ENCODE measurements around the gene DRAXIN.
"Not testable (repeated sequence)": the region's sequence is repeated elsewhere in the genome, so short reads cannot be mapped to it uniquely, and the experiment has no call there.

DRAXIN gene, protein sequence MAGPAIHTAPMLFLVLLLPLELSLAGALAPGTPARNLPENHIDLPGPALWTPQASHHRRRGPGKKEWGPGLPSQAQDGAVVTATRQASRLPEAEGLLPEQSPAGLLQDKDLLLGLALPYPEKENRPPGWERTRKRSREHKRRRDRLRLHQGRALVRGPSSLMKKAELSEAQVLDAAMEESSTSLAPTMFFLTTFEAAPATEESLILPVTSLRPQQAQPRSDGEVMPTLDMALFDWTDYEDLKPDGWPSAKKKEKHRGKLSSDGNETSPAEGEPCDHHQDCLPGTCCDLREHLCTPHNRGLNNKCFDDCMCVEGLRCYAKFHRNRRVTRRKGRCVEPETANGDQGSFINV

GRCh38 chr1:11691302-11691914 is at the start of gene DRAXIN:
DRAXIN (plus strand) TSS chr1:11691710; CDS start chr1:11706259, 14,549 bp downstream.
- Histone ChIP-seq H3K4me1 (ENCODE audit: control insufficient read depth in 2 of 2, insufficient read depth in 2 of 2, low read length in 2 of 2) (no peaks in the 10 kb centered on the region), H3K4me3 (ENCODE audit: low read length in 2 of 2) (no peak within 1 kb of the TSS), H3K9ac (ENCODE audit: low read depth in 1 of 2, low read length in 2 of 2) (no peak within 1 kb of the TSS), H3K27ac (ENCODE audit: low read depth in 2 of 2, low read length in 2 of 2) (no peak within 1 kb of the TSS), H3K27me3 (ENCODE audit: control insufficient read depth in 2 of 2, insufficient read depth in 2 of 2, low read length in 2 of 2) (peaks cover 35 to 38% of the 10 kb centered on the region in 2 donors), H3K9me3 (ENCODE audit: control insufficient read depth in 2 of 2, low read length in 2 of 2) (no peaks in the 10 kb centered on the region), H3K36me3 (ENCODE audit: control insufficient read depth in 2 of 2, insufficient read depth in 2 of 2, low read length in 2 of 2) (no peaks in the 10 kb centered on the region)

DNA sequence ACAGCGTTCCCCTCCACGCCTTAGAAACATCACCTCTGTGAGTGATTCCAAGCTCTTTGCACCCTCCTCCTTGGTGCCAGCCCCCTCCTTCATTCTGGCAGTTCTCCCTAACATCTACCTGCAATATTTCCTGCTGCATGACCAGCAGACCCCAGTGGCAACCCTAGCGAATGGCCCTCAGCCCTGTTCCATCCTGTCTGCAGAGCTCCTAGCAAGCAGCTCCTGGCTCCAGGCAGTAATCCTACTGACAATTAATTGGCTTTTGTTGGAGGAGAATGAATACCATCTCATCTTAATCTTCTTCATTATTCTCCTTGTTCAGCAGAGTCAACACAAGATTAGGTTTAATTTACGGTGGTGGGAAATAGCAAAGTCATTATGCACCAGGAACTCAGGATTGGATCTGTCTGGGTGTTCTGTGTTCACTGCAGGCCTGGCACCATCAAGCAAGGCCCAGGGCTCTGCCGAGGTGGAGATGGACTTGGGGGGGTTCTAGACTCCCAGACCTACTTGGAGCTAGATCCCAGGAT is 49.7 kb upstream of the DRAXIN start:
- Histone ChIP-seq H3K4me3 (ENCODE audit: low read length in 2 of 2) (no peak overlapping the region), H3K9ac (ENCODE audit: low read depth in 1 of 2, low read length in 2 of 2) (no peak overlapping the region), H3K36me3 (ENCODE audit: control insufficient read depth in 2 of 2, insufficient read depth in 2 of 2, low read length in 2 of 2) (no peaks in the 10 kb centered on the region), H3K4me1 (ENCODE audit: control insufficient read depth in 2 of 2, insufficient read depth in 2 of 2, low read length in 2 of 2) (no peaks in the 10 kb centered on the region), H3K9me3 (ENCODE audit: control insufficient read depth in 2 of 2, low read length in 2 of 2) (no peaks in the 10 kb centered on the region), H3K27me3 (ENCODE audit: control insufficient read depth in 2 of 2, insufficient read depth in 2 of 2, low read length in 2 of 2) (peaks cover 0 to 11% of the 10 kb centered on the region in 2 donors), H3K27ac (ENCODE audit: low read depth in 2 of 2, low read length in 2 of 2) (no peak overlapping the region)

DNA sequence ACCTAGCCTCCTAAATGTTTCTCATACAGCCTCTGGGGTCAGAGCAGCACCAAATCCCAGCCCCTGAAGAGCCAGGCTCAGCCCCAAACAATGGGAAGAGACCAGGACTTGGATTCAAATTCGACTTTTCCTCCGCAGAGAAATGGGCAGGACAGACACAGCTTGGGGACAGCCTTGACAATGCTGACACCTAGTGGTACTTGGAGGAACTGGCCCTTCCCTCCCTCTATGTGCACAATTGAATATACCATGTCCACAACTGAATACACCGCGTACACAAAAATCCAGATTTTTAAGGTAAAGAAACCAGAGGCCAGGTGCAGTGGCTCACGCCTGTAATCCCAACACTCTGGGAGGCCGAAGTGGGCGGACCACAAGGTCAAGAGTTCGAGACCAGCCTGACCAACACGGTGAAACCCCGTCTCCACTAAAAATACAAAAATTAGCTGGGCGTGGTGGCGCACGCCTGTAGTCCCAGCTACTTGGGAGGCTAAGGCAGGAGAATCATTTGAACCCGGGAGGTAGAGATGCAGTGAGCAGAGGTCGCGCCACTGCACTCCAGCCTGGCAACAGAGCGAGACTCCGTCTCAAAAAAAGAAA is 49.0 kb upstream of the DRAXIN start:
- not testable (repeated sequence) for H3K36me3 ChIP-seq (ENCODE audit: control insufficient read depth in 2 of 2, insufficient read depth in 2 of 2, low read length in 2 of 2); H3K4me3 ChIP-seq (ENCODE audit: low read length in 2 of 2); H3K9me3 ChIP-seq (ENCODE audit: control insufficient read depth in 2 of 2, low read length in 2 of 2); H3K4me1 ChIP-seq (ENCODE audit: control insufficient read depth in 2 of 2, insufficient read depth in 2 of 2, low read length in 2 of 2); H3K27ac ChIP-seq (ENCODE audit: low read depth in 2 of 2, low read length in 2 of 2); H3K9ac ChIP-seq (ENCODE audit: low read depth in 1 of 2, low read length in 2 of 2)
- H3K27me3 ChIP-seq (ENCODE audit: control insufficient read depth in 2 of 2, insufficient read depth in 2 of 2, low read length in 2 of 2) = peaks cover 0 to 12% of the 10 kb centered on the region in 2 donors

- H3K9ac ChIP-seq (ENCODE audit: low read depth in 1 of 2, low read length in 2 of 2) = no peak overlapping the region
- H3K27ac ChIP-seq (ENCODE audit: low read depth in 2 of 2, low read length in 2 of 2) = no peak overlapping the region
- H3K9me3 ChIP-seq (ENCODE audit: control insufficient read depth in 2 of 2, low read length in 2 of 2) = no peaks in the 10 kb centered on the region
- no peaks in the 10 kb centered on the region for H3K36me3 ChIP-seq (ENCODE audit: control insufficient read depth in 2 of 2, insufficient read depth in 2 of 2, low read length in 2 of 2)
- H3K27me3 ChIP-seq (ENCODE audit: control insufficient read depth in 2 of 2, insufficient read depth in 2 of 2, low read length in 2 of 2) = peaks cover 0 to 22% of the 10 kb centered on the region in 2 donors
- no peak overlapping the region for H3K4me3 ChIP-seq (ENCODE audit: low read length in 2 of 2)
- H3K4me1 ChIP-seq (ENCODE audit: control insufficient read depth in 2 of 2, insufficient read depth in 2 of 2, low read length in 2 of 2) = peaks cover 0 to 5% of the 10 kb centered on the region in 2 donors
These were observed 47.7 kb upstream of the DRAXIN start for GRCh38 chr1:11643782-11644181.

GRCh38 chr1:11645270-11645669 is 46.2 kb upstream of the DRAXIN start:
- Histone ChIP-seq H3K27me3 (ENCODE audit: control insufficient read depth in 2 of 2, insufficient read depth in 2 of 2, low read length in 2 of 2) (peaks cover 6 to 29% of the 10 kb centered on the region in 2 donors), H3K4me1 (ENCODE audit: control insufficient read depth in 2 of 2, insufficient read depth in 2 of 2, low read length in 2 of 2) (peaks cover 3 to 13% of the 10 kb centered on the region in 2 donors), H3K9ac (ENCODE audit: low read depth in 1 of 2, low read length in 2 of 2) (no peak overlapping the region), H3K27ac (ENCODE audit: low read depth in 2 of 2, low read length in 2 of 2) (no peak overlapping the region), H3K36me3 (ENCODE audit: control insufficient read depth in 2 of 2, insufficient read depth in 2 of 2, low read length in 2 of 2) (no peaks in the 10 kb centered on the region), H3K9me3 (ENCODE audit: control insufficient read depth in 2 of 2, low read length in 2 of 2) (no peaks in the 10 kb centered on the region), H3K4me3 (ENCODE audit: low read length in 2 of 2) (no peak overlapping the region)

GRCh38 chr1:11645670-11646265 is 45.7 kb upstream of the DRAXIN start:
- Histone ChIP-seq H3K27ac (ENCODE audit: low read depth in 2 of 2, low read length in 2 of 2) (no peak overlapping the region), H3K4me3 (ENCODE audit: low read length in 2 of 2) (no peak overlapping the region), H3K36me3 (ENCODE audit: control insufficient read depth in 2 of 2, insufficient read depth in 2 of 2, low read length in 2 of 2) (no peaks in the 10 kb centered on the region), H3K9me3 (ENCODE audit: control insufficient read depth in 2 of 2, low read length in 2 of 2) (no peaks in the 10 kb centered on the region), H3K9ac (ENCODE audit: low read depth in 1 of 2, low read length in 2 of 2) (no peak overlapping the region), H3K4me1 (ENCODE audit: control insufficient read depth in 2 of 2, insufficient read depth in 2 of 2, low read length in 2 of 2) (peaks cover 3 to 15% of the 10 kb centered on the region in 2 donors), H3K27me3 (ENCODE audit: control insufficient read depth in 2 of 2, insufficient read depth in 2 of 2, low read length in 2 of 2) (peaks cover 6 to 27% of the 10 kb centered on the region in 2 donors)

- Histone ChIP-seq H3K9ac (ENCODE audit: low read depth in 1 of 2, low read length in 2 of 2) (no peak overlapping the region), H3K4me1 (ENCODE audit: control insufficient read depth in 2 of 2, insufficient read depth in 2 of 2, low read length in 2 of 2) (peaks cover 3 to 15% of the 10 kb centered on the region in 2 donors), H3K27me3 (ENCODE audit: control insufficient read depth in 2 of 2, insufficient read depth in 2 of 2, low read length in 2 of 2) (peaks cover 6 to 33% of the 10 kb centered on the region in 2 donors), H3K36me3 (ENCODE audit: control insufficient read depth in 2 of 2, insufficient read depth in 2 of 2, low read length in 2 of 2) (no peaks in the 10 kb centered on the region), H3K9me3 (ENCODE audit: control insufficient read depth in 2 of 2, low read length in 2 of 2) (no peaks in the 10 kb centered on the region), H3K27ac (ENCODE audit: low read depth in 2 of 2, low read length in 2 of 2) (no peak overlapping the region), H3K4me3 (ENCODE audit: low read length in 2 of 2) (no peak overlapping the region)
These were observed 45.2 kb upstream of the DRAXIN start for GRCh38 chr1:11646317-11646716.

DNA sequence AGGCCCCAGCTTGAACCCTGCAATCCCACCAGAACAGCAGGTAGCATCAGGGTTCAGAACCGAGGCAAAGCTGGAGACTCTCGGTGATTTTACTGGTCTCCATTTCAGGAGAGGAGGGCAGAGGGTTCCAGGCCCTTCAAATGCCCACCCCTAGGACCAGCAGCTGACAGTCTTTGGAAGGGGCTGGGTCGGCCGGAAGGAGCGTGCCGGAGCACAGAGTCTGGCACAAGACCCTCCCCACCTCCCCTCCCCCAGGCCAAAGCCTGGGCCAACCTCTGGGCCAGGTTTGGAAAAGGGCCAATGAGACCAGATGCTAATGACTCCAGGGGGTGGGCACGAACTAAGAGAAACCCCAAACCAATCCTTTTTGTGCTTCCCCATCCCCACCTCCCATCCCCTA is 44.2 kb upstream of the DRAXIN start:
- Histone ChIP-seq H3K27ac (ENCODE audit: low read depth in 2 of 2, low read length in 2 of 2) (no peak overlapping the region), H3K4me1 (ENCODE audit: control insufficient read depth in 2 of 2, insufficient read depth in 2 of 2, low read length in 2 of 2) (peaks cover 3 to 15% of the 10 kb centered on the region in 2 donors), H3K27me3 (ENCODE audit: control insufficient read depth in 2 of 2, insufficient read depth in 2 of 2, low read length in 2 of 2) (peaks cover 8 to 37% of the 10 kb centered on the region in 2 donors), H3K9me3 (ENCODE audit: control insufficient read depth in 2 of 2, low read length in 2 of 2) (no peaks in the 10 kb centered on the region), H3K9ac (ENCODE audit: low read depth in 1 of 2, low read length in 2 of 2) (no peak overlapping the region), H3K4me3 (ENCODE audit: low read length in 2 of 2) (no peak overlapping the region), H3K36me3 (ENCODE audit: control insufficient read depth in 2 of 2, insufficient read depth in 2 of 2, low read length in 2 of 2) (no peaks in the 10 kb centered on the region)

- H3K9ac ChIP-seq (ENCODE audit: low read depth in 1 of 2, low read length in 2 of 2) = no peak overlapping the region
- no peaks in the 10 kb centered on the region for H3K36me3 ChIP-seq (ENCODE audit: control insufficient read depth in 2 of 2, insufficient read depth in 2 of 2, low read length in 2 of 2)
- H3K4me1 ChIP-seq (ENCODE audit: control insufficient read depth in 2 of 2, insufficient read depth in 2 of 2, low read length in 2 of 2) = peaks cover 3 to 15% of the 10 kb centered on the region in 2 donors
- H3K4me3 ChIP-seq (ENCODE audit: low read length in 2 of 2) = no peak overlapping the region
- no peak overlapping the region for H3K27ac ChIP-seq (ENCODE audit: low read depth in 2 of 2, low read length in 2 of 2)
- H3K27me3 ChIP-seq (ENCODE audit: control insufficient read depth in 2 of 2, insufficient read depth in 2 of 2, low read length in 2 of 2) = peaks cover 8 to 39% of the 10 kb centered on the region in 2 donors
- no peaks in the 10 kb centered on the region for H3K9me3 ChIP-seq (ENCODE audit: control insufficient read depth in 2 of 2, low read length in 2 of 2)
These were observed 43.5 kb upstream of the DRAXIN start for GRCh38 chr1:11648039-11648438.

Measured in mucosa of rectum (tissue), 2 donors.